GM18873 (cell line): ENCODE results near the gene GLRB.
"Not testable (repeated sequence)": the region's sequence is repeated elsewhere in the genome, so short reads cannot be mapped to it uniquely, and the experiment has no call there.

ENCODE experiments used
- ATAC-seq: cut with Tn5 transposase; IDR thresholded peaks from one replicate; pipeline ENCODE4 v1.9.1; 2021; ENCODE audit warnings: mild to moderate bottlenecking, moderate library complexity, moderate number of reproducible peaks; ENCODE audit not compliant: unreplicated experiment, low FRiP score

Gene GLRB

GRCh38 chr4:157075811-157076577, at the start of gene GLRB:
Gene GLRB, plus strand, starts transcription at chr4:157076150. Its CDS starts 1,875 bp downstream, at chr4:157078025.
- no peak for ATAC-seq

DNA sequence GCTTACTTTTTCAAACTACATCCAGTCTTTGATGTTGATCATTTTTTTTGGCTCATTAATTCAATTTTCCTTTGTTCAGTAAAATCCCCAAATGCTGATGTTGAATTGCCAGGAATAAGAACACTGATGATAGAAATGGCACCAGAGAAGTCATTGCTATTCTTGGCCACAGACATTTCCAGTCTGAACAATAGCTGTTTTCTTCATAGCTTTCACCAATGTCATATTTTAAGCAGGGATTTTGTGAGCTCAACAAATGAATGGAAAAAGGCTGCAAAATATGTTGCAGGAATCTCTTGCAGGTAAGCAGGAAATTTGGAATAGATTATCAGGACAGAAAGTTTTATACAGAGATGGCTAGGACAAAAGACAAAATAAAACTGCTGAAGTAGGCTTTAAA, 40.5 kb upstream of the GLRB start:
- no peak for ATAC-seq

DNA sequence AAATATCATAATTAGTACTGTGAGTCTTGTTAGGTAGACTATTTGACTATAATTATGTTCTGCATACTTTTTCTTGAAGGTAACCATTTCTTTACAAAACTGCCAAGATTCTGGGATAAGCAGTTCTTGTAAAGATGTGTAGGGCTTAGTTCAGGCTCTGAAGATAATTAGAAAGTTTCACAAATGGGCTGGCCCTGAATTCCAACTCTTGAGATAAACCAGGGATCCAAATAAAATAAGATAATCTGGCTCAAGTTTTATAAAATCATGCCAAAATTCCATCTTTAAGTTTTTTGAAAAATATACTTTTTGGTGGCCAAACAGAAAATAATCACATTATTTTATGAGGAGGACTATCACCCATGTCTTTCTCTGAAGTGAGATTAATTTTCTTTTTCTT, 35.5 kb upstream of the GLRB start:
- ATAC-seq, result no peak

- ATAC-seq, result no peak
Observed at GRCh38 chr4:157043131-157043530, 32.8 kb upstream of the GLRB start.

GRCh38 chr4:157045507-157046127, 30.3 kb upstream of the GLRB start:
- ATAC-seq, result no peak

- ATAC-seq, result no peak
Observed at GRCh38 chr4:157048248-157048647, 27.7 kb upstream of the GLRB start.

GRCh38 chr4:157050561-157050960, 25.4 kb upstream of the GLRB start:
- ATAC-seq, result no peak

GRCh38 chr4:157052429-157053040, 23.4 kb upstream of the GLRB start:
- ATAC-seq, result no peak

DNA sequence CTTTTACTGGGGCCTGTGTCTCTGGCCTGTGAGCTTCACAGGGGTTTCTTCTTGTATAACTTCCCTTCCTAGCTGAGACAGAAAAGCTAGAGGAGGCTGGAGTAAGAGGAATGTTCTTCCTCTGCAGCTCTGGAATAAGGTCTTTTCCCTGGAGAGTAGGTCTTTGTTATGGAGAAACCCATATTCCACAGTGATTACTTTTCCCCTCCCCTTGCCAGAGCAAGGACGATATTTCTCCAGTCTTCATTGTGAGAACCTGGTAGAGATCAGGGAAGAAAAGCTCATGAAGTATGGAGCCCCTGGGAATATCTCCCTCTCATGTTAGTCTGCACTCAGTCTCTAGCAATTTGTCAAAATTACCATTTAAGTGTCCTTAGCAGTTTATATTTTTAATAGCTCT, 18.7 kb upstream of the GLRB start:
- ATAC-seq, result no peak

- ATAC-seq, result not testable (repeated sequence)
Observed at GRCh38 chr4:157058899-157059298, 17.1 kb upstream of the GLRB start.

GRCh38 chr4:157072002-157072401, 3.9 kb upstream of the GLRB start:
- ATAC-seq, result no peak

GRCh38 chr4:157075401-157075800, 549 bp upstream of the GLRB start:
- ATAC-seq, result no peak

DNA sequence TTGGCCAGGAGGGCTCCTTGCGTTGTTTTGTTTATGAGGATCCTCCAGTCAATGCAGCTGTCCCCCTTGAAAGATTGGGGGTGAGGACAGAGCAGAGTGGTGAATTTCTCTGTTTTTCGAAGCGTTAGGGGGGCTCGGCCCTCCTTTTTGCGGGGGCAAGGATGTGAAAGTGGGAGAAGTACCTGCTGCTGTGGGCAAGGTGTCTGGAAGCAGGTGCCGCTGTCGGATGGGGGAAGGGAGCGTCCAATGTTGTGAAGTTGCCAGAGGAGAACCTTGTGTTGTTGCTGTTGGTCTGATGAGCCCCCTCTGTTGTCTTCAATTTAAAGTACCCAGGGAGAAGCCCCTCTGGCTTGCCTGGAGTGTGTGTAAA, 613 bp downstream of the GLRB start:
- ATAC-seq, result no peak

DNA sequence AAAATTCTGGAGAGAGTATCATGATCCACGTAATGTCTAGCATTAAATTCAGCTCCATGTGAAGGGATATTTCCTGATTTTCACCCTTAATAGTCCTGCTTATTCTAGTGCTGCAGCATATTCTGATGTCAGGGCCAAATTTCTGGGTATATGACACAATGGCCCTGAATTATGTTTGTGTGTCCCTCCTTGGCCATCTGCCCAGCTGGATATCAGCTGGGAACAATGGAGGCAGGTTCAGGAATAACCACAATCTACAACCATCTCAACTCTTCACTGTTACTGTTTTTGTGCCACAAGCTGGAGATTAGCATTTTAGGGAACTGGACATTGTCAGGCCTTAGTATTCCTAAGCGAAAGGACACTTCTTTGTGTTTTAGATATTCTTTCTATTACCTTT, 3.5 kb downstream of the GLRB start:
- ATAC-seq, result no peak

DNA sequence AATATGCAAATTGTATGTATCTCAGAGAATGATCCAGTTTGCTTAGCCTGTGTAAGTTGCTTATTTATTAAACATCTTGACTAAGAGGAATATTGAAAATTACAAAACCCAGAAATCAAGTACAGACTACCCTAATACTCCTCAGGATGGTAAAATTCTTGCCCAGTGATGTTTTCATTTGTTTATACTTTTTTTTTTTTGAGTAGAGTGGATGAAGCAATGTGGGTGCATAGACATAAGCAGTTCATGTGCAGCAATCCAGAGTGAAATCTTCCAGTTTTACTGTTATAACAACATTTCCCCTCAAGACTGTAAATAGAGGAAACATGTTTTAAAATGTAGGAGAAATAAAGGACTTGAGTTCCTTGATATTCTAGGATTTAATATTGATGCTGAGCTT, 4.7 kb downstream of the GLRB start:
- ATAC-seq, result no peak

DNA sequence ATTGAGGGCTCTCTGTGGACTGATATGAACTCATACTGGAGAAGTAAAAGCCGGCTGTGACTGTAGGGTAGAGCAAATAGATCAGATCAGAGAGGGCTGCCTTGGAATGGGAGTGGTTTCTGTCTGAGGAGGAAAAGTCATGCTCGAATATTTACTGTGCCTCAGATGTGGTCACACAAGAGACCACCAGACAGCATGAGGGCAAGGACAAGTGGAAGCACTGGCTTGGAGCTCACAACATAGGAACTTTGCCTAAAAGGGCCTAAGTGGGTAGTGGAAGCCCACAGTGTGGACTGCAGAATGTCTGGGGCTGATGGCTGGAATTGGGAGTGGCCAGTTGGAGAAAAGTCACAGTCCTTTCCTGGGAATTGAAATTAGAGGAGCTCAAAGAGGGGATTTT, 19.8 kb downstream of the GLRB start:
- ATAC-seq, result no peak

DNA sequence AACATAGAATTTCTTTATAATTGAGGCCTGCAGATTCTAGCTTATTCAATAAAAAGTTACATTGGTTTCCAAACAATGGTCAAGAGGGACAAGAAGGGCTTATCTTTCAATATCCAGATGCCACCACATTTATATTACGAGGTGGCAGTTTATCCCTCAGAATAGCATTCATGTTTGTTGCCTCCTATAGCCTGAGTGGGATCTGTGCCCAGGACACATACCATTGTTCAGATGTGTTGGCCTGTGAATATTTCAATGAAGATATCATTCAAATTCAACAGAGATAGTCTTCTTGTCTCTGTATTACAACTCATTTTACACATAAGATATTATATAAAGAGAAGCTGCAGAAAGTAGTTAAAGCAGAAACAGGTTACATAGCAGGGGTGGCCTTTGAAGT, 20.5 kb downstream of the GLRB start:
- ATAC-seq, result no peak

GRCh38 chr4:157099506-157099905, 23.6 kb downstream of the GLRB start:
- no peak for ATAC-seq

DNA sequence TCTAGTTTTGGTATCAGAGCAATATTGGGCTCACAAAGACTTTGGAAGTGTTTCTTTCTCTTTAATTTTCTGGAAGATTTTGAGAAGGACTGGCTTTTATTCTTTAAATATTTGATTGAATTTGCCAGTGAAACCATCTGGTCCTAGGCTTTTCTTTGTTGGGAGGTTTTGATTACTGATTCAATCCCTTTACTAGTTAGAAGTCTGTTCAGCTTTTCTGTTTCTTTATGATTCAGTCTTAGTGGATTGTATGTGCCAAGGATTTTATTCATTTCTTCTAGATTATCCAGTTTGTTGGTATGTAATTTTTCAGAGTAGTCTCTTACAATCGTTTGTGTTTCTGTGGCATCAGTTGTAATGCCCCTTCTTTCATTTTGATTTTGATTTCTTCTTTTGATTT, 28.6 kb downstream of the GLRB start:
- no peak for ATAC-seq

GRCh38 chr4:157114671-157115070, 38.7 kb downstream of the GLRB start:
- no peak for ATAC-seq

- no peak for ATAC-seq
Observed at GRCh38 chr4:157115613-157116335, 39.8 kb downstream of the GLRB start.
